Endothelial cell of umbilical vein (primary cell): Measurements from ENCODE around the gene EFNA2. TPM values are rescaled to one million over a fixed set of nuclear protein-coding genes. Genes with fewer than 3 reads are reported as not detected.

Experiments used
- BruUV-seq: library from RNA; stranded (reverse); fragments of 400-500 nt; replicated peaks from 2 replicates; lab custom pipeline; 2021; lab: Mats Ljungman, UMichigan
- CTCF ChIA-PET: fragments of 300-600, 350-600 bp; sonication (Branson Sonifier 250); formaldehyde crosslinking; loops from one replicate; lab custom pipeline; 2021; ENCODE audit warnings: antibody characterized with exemption, inconsistent platforms; lab: Charles Lee
- POLR2A ChIA-PET: fragments of 300-600, 350-600 bp; sonication (Branson Sonifier 250); formaldehyde crosslinking; loops from one replicate; lab custom pipeline; 2021; ENCODE audit warnings: antibody characterized with exemption, inconsistent platforms; lab: Charles Lee
- DNase-seq: peaks from one replicate; pipeline ENCODE4 v3.0.0-alpha.2; 2011; ENCODE audit warnings: low read depth, low spot score
- FAIRE-seq: peaks from 2 replicates; lab custom pipeline; 2011; peaks lifted over from hg19 to GRCh38; lab: Jason Lieb, UNC
- H2AFZ ChIP-seq: 2 replicates; pipeline ENCODE4 v1.6.0; 2012; ENCODE audit warnings: low read depth, low read length, control low read depth, inconsistent platforms
- H3K27ac ChIP-seq: 2 replicates; pipeline ENCODE4 v1.5.1; 2011; ENCODE audit warnings: low read depth, mild to moderate bottlenecking, control low read depth, low read length, moderate library complexity; ENCODE audit not compliant: insufficient read depth
- H3K27me3 ChIP-seq, 2 experiments: 2 replicates each; pipeline versions ENCODE4 v1.6.0 to v1.6.1; 2011; ENCODE audit warnings: low read length in 2 of 2, mixed read lengths in 1 of 2; ENCODE audit not compliant: control insufficient read depth in 2 of 2, insufficient read depth in 2 of 2
- H3K36me3 ChIP-seq, 2 experiments: 2 replicates in 1 of 2; 3 replicates in 1 of 2; pipeline ENCODE4 v1.5.1; 2011; ENCODE audit warnings: low read length in 2 of 2, mild to moderate bottlenecking in 1 of 2, moderate library complexity in 1 of 2; ENCODE audit not compliant: control insufficient read depth in 2 of 2, insufficient read depth in 2 of 2; ENCODE audit errors: extremely low read depth in 1 of 2
- H3K4me1 ChIP-seq: 3 replicates; pipeline ENCODE4 v1.5.1; 2011; ENCODE audit warnings: mild to moderate bottlenecking, low read length; ENCODE audit not compliant: control insufficient read depth, insufficient read depth; ENCODE audit errors: extremely low read depth
- H3K4me2 ChIP-seq: 2 replicates; pipeline ENCODE4 v1.6.1; 2011; ENCODE audit warnings: low read length, control low read depth, mixed read lengths; ENCODE audit not compliant: insufficient read depth
- H3K4me3 ChIP-seq, 3 experiments: fragments of 200-600 bp in 1 of 3; sonication (generic), shearing (Covaris generic) in 1 of 3; replicated peaks in 1 of 3; 2 replicates each; pipeline ENCODE4 v1.5.1; 2011 to 2016; ENCODE audit warnings: control low read depth in 3 of 3, low read length in 3 of 3, mild to moderate bottlenecking in 2 of 3, inconsistent platforms in 1 of 3, low read depth in 1 of 3, moderate library complexity in 1 of 3; ENCODE audit not compliant: insufficient read depth in 1 of 3
- H3K79me2 ChIP-seq: 2 replicates; pipeline ENCODE4 v1.6.0; 2012; ENCODE audit warnings: low read length, inconsistent platforms; ENCODE audit not compliant: control insufficient read depth, insufficient read depth
- H3K9ac ChIP-seq: replicated peaks from 2 replicates; pipeline ENCODE3; 2011; ENCODE audit warnings: low read length, control low read depth; ENCODE audit not compliant: insufficient read depth; ENCODE audit errors: extremely low read depth
- H3K9me1 ChIP-seq: replicated peaks from 3 replicates; pipeline ENCODE4 v1.6.0; 2011; ENCODE audit warnings: mild to moderate bottlenecking, low read length; ENCODE audit not compliant: control insufficient read depth, insufficient read depth; ENCODE audit errors: extremely low read depth
- H3K9me3 ChIP-seq: replicated peaks from 2 replicates; pipeline ENCODE4 v1.5.1; 2012; ENCODE audit warnings: low read length, inconsistent platforms; ENCODE audit not compliant: control insufficient read depth, insufficient read depth
- H4K20me1 ChIP-seq: replicated peaks from 2 replicates; pipeline ENCODE3; 2011; ENCODE audit warnings: mild to moderate bottlenecking, low read length; ENCODE audit not compliant: control insufficient read depth, insufficient read depth; ENCODE audit errors: extremely low read depth
- EZH2 ChIP-seq: IDR thresholded peaks from 2 replicates; pipeline ENCODE4 v1.6.1; 2012; ENCODE audit warnings: borderline replicate concordance, low read depth, mild to moderate bottlenecking, moderate library complexity, low read length, inconsistent platforms; ENCODE audit not compliant: severe bottlenecking
- FOS ChIP-seq: IDR thresholded peaks from 2 replicates; pipeline ENCODE4 v1.6.1; 2011; ENCODE audit warnings: mild to moderate bottlenecking, low read length, moderate library complexity, borderline replicate concordance; ENCODE audit not compliant: insufficient read depth
- GATA2 ChIP-seq: IDR thresholded peaks from 2 replicates; pipeline ENCODE4 v1.7.0; 2011; ENCODE audit warnings: low read depth, mild to moderate bottlenecking, moderate library complexity, mixed read lengths, low read length; ENCODE audit not compliant: insufficient read length, insufficient read depth
- JUN ChIP-seq: IDR thresholded peaks from 2 replicates; pipeline ENCODE4 v1.6.1; 2011; ENCODE audit warnings: borderline replicate concordance, low read depth; ENCODE audit not compliant: insufficient read length, insufficient read depth
- MAX ChIP-seq: IDR thresholded peaks from 2 replicates; pipeline ENCODE4 v1.6.1; 2011; ENCODE audit not compliant: insufficient read depth, insufficient read length
- MYC ChIP-seq: IDR thresholded peaks from one replicate; pipeline ENCODE4 v1.6.1; 2011; ENCODE audit warnings: mild to moderate bottlenecking, low read depth, low read length
- POLR2A ChIP-seq: IDR thresholded peaks from 2 replicates; pipeline ENCODE4 v1.6.1; 2012; ENCODE audit warnings: low read depth, mild to moderate bottlenecking, control low read depth, low read length
- POLR2AphosphoS5 ChIP-seq: IDR thresholded peaks from 2 replicates; pipeline ENCODE4 v1.6.1; 2012; ENCODE audit warnings: low read depth, mild to moderate bottlenecking, control low read depth, low read length, moderate library complexity; ENCODE audit not compliant: insufficient read depth
- dilution Hi-C: fragments of 300-500 bp; cut with MboI; formaldehyde crosslinking; loops from one replicate; pipeline ENCODE4 v1.15.0; 2019; ENCODE audit warnings: low sequenced_read_pairs; ENCODE audit not compliant: extremely low pct_ligation_motif_present
- intact Hi-C: fragments of 100-400 bp; cut with micrococcal nuclease; formaldehyde crosslinking; loops from one replicate; pipeline ENCODE4 v1.10.0; 2022
- polyA plus RNA-seq, 4 experiments: library from polyadenylated mRNA; depleted of rRNA in 3 of 4; stranded (reverse) in 3 of 4; unstranded in 1 of 4; fragments of >200 nt; gene quantifications; 2 replicates each; pipeline versions ENCODE4 v1.2.1 to v1.2.3, GENCODE V29; 2011 to 2012; ENCODE audit warnings: missing spikeins in 1 of 4
- total RNA-seq: library from RNA; stranded (reverse); gene quantifications from 2 replicates; pipeline ENCODE4 v1.2.3, GENCODE V29; 2021
- TF ChIP-seq, protein P1 (sequence below), 2 donors: IDR thresholded peaks; 1 replicate in 1 of 2; 2 replicates in 1 of 2; pipeline ENCODE4 v1.5.1; 2011; ENCODE audit warnings: low read length in 2 of 2, mild to moderate bottlenecking in 2 of 2, moderate library complexity in 2 of 2, control low read depth in 1 of 2, inconsistent platforms in 1 of 2, low read depth in 1 of 2; ENCODE audit not compliant: insufficient read depth in 1 of 2; ENCODE audit errors: extremely low read depth in 1 of 2

EFNA2 gene
- total and polyA plus RNA-seq, 2 donors (not counting 3 experiments of a cell fraction or from before 2014, with no cell fraction given) = 0.52 to 1.1 TPM

GRCh38 chr19:1284979-1285736 is 515 bp upstream of the EFNA2 start:
- Histone ChIP-seq H3K9me1 (no peaks in the 10 kb centered on the region), H3K9ac (no peak overlapping the region), H3K9me3 (no peaks in the 10 kb centered on the region), H3K27me3 (peaks cover 8 to 20% of the 10 kb centered on the region in 2 experiments), H3K4me2 (no peak overlapping the region), H3K36me3 (no peaks in the 10 kb centered on the region), H3K27ac (no peak overlapping the region), H3K79me2 (no peaks in the 10 kb centered on the region), H3K4me3 (no peak overlapping the region), H2AFZ (no peak overlapping the region), H3K4me1 (no peaks in the 10 kb centered on the region), H4K20me1 (no peaks in the 10 kb centered on the region)
- no TSS peak for BruUV-seq
- intact Hi-C loops (loop anchor here (5.0 kb wide), 1 partner anchor 227 kb away; the partner anchor contains the start of gene ADAMTSL5), dilution Hi-C loops (no loop called here)
- TF ChIP-seq POLR2AphosphoS5 = no peak
- no peak for TF ChIP-seq MAX
- TF ChIP-seq MYC = no peak
- peak; percentile 61 for TF ChIP-seq EZH2
- DNase-seq = no peak
- CTCF ChIA-PET = interaction anchor here (1.7 kb wide), 1 partner anchor 87 kb away, joined by 5 read pairs; no protein-coding TSS in a partner anchor
- POLR2A ChIA-PET = no interaction called here
- FAIRE-seq = no peak

- no peak overlapping the region for H3K27ac ChIP-seq
- H3K36me3 ChIP-seq = no peaks in the 10 kb centered on the region
- no peak overlapping the region for H3K9ac ChIP-seq
- H3K9me1 ChIP-seq = no peaks in the 10 kb centered on the region
- no peaks in the 10 kb centered on the region for H3K4me1 ChIP-seq
- no peaks in the 10 kb centered on the region for H4K20me1 ChIP-seq
- DNase-seq = no peak
- POLR2A ChIA-PET = no interaction called here
- dilution Hi-C loops = no loop called here
- H3K27me3 ChIP-seq = peaks cover 8 to 20% of the 10 kb centered on the region in 2 experiments
- H3K79me2 ChIP-seq = no peaks in the 10 kb centered on the region
- H3K4me2 ChIP-seq = no peak overlapping the region
- no peak for FAIRE-seq
- no peaks in the 10 kb centered on the region for H3K9me3 ChIP-seq
- TF ChIP-seq, protein P1, sequence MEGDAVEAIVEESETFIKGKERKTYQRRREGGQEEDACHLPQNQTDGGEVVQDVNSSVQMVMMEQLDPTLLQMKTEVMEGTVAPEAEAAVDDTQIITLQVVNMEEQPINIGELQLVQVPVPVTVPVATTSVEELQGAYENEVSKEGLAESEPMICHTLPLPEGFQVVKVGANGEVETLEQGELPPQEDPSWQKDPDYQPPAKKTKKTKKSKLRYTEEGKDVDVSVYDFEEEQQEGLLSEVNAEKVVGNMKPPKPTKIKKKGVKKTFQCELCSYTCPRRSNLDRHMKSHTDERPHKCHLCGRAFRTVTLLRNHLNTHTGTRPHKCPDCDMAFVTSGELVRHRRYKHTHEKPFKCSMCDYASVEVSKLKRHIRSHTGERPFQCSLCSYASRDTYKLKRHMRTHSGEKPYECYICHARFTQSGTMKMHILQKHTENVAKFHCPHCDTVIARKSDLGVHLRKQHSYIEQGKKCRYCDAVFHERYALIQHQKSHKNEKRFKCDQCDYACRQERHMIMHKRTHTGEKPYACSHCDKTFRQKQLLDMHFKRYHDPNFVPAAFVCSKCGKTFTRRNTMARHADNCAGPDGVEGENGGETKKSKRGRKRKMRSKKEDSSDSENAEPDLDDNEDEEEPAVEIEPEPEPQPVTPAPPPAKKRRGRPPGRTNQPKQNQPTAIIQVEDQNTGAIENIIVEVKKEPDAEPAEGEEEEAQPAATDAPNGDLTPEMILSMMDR (IDR thresholded peaks at IDR 0.05; ENCODE audit: extremely low read depth in 1 of 2, insufficient read depth in 1 of 2, low read depth in 1 of 2, low read length in 2 of 2) = no peak
- TF ChIP-seq POLR2AphosphoS5 (no peak), POLR2A (no peak), FOS (no peak), EZH2 (peak; percentile 68), GATA2 (no peak), JUN (no peak), MAX (no peak), MYC (no peak)
- no TSS peak for BruUV-seq
- CTCF ChIA-PET = no interaction called here
- intact Hi-C loops = no loop called here
- no peak overlapping the region for H3K4me3 ChIP-seq
- no peak overlapping the region for H2AFZ ChIP-seq
These were observed 1.0 kb downstream of the EFNA2 start for GRCh38 chr19:1286487-1287353.
